PC-9 (cell line): Measurements from ENCODE around the gene PMPCA.

Experiments used
- EZH2 ChIP-seq: fragments of 200-600 bp; sonication (generic); IDR thresholded peaks from 2 replicates; pipeline ENCODE4 v1.8.0; 2017; ENCODE audit warnings: antibody characterized with exemption, low read depth
- TF ChIP-seq, protein P1 (sequence below): fragments of 200-600 bp; sonication (generic); conservative IDR thresholded peaks from 2 replicates; pipeline ENCODE4 v1.6.1; 2017; ENCODE audit warnings: mixed run types, antibody characterized with exemption, mild to moderate bottlenecking, moderate library complexity

DNA sequence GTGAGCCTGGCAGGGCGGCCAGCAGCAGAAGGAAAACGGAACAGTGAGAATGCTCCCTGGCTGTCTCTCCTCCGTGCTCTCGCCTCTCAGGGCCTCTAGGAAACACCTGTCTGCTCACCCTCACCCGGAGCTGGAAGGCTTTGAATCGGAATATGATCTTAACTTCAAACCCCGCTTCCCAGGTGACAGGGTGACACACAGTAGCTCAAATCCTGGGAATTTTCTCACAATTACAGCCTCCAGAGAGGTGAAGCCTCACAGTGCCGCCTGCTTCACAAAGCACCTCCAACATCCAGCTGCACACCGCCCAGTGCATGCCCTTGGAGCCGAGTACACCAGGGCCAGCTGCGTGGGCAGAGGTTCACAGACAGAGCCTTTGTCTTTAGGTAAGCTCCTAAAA lies 59.9 kb downstream of the PMPCA start:
- TF ChIP-seq, protein P1, sequence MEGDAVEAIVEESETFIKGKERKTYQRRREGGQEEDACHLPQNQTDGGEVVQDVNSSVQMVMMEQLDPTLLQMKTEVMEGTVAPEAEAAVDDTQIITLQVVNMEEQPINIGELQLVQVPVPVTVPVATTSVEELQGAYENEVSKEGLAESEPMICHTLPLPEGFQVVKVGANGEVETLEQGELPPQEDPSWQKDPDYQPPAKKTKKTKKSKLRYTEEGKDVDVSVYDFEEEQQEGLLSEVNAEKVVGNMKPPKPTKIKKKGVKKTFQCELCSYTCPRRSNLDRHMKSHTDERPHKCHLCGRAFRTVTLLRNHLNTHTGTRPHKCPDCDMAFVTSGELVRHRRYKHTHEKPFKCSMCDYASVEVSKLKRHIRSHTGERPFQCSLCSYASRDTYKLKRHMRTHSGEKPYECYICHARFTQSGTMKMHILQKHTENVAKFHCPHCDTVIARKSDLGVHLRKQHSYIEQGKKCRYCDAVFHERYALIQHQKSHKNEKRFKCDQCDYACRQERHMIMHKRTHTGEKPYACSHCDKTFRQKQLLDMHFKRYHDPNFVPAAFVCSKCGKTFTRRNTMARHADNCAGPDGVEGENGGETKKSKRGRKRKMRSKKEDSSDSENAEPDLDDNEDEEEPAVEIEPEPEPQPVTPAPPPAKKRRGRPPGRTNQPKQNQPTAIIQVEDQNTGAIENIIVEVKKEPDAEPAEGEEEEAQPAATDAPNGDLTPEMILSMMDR: no peak
- TF ChIP-seq EZH2: no peak
